Measurements from ENCODE around the gene ARHGAP10.

ARHGAP10 gene

GRCh38 chr4:147735413-147736301 is 3.8 kb downstream of the ARHGAP10 start:
- Histone ChIP-seq H3K27me3 (no peaks in the 10 kb centered on the region), H3K4me3 (ENCODE audit: low read depth, low read length) (no peak overlapping the region), H3K4me1 (no peaks in the 10 kb centered on the region; the same call in 1 of the 2 replicates), H3K9me3 (no peaks in the 10 kb centered on the region), H3K36me3 (no peaks in the 10 kb centered on the region)
- TF ChIP-seq CTCF (IDR thresholded peaks at IDR 0.05; ENCODE audit: low read depth, low read length), result no peak
- DNase-seq, result no peak

- Histone ChIP-seq H3K4me3 (ENCODE audit: low read depth, low read length) (no peak overlapping the region), H3K36me3 (no peaks in the 10 kb centered on the region), H3K9me3 (no peaks in the 10 kb centered on the region), H3K27me3 (no peaks in the 10 kb centered on the region), H3K4me1 (no peaks in the 10 kb centered on the region; the same call in 1 of the 2 replicates)
- no peak for DNase-seq
- TF ChIP-seq CTCF (IDR thresholded peaks at IDR 0.05; ENCODE audit: low read depth, low read length), result no peak
Measured at GRCh38 chr4:147736458-147736857, 4.6 kb downstream of the ARHGAP10 start.

- no peaks in the 10 kb centered on the region for H3K9me3 ChIP-seq
- H3K4me3 ChIP-seq (ENCODE audit: low read depth, low read length), result no peak overlapping the region
- TF ChIP-seq CTCF (IDR thresholded peaks at IDR 0.05; ENCODE audit: low read depth, low read length), result no peak
- no peaks in the 10 kb centered on the region; the same call in 1 of the 2 replicates for H3K4me1 ChIP-seq
- no peaks in the 10 kb centered on the region for H3K27me3 ChIP-seq
- no peaks in the 10 kb centered on the region for H3K36me3 ChIP-seq
- DNase-seq, result no peak
Measured at GRCh38 chr4:147737623-147738022, 5.7 kb downstream of the ARHGAP10 start.

- no peak for TF ChIP-seq CTCF (IDR thresholded peaks at IDR 0.05; ENCODE audit: low read depth, low read length)
- H3K27me3 ChIP-seq, result no peaks in the 10 kb centered on the region
- DNase-seq, result no peak
Measured at GRCh38 chr4:147739239-147739823, 7.4 kb downstream of the ARHGAP10 start.

GRCh38 chr4:147740176-147740575 is 8.3 kb downstream of the ARHGAP10 start:
- no peak for TF ChIP-seq CTCF (IDR thresholded peaks at IDR 0.05; ENCODE audit: low read depth, low read length)
- DNase-seq, result no peak
- Histone ChIP-seq H3K27me3 (no peaks in the 10 kb centered on the region), H3K9me3 (no peaks in the 10 kb centered on the region), H3K36me3 (no peaks in the 10 kb centered on the region), H3K4me1 (no peaks in the 10 kb centered on the region; the same call in 1 of the 2 replicates), H3K4me3 (ENCODE audit: low read depth, low read length) (no peak overlapping the region)

More at GRCh38 chr4:147739239-147739823, 7.4 kb downstream of the ARHGAP10 start:
- H3K4me3 ChIP-seq (ENCODE audit: low read depth, low read length), result no peak overlapping the region
- no peaks in the 10 kb centered on the region; the same call in 1 of the 2 replicates for H3K4me1 ChIP-seq
- no peaks in the 10 kb centered on the region for H3K36me3 ChIP-seq
- H3K9me3 ChIP-seq, result no peaks in the 10 kb centered on the region
